GM12878 (cell line): Measurements from ENCODE around the gene NOL7. TPM values are rescaled to one million over a fixed set of nuclear protein-coding genes. Genes with fewer than 3 reads are reported as not detected.

Experiments used
- ATAC-seq: fragments of 200-7000 bp; cut with Tn5 transposase; 3 replicates; pipeline ENCODE4 v1.9.1; 2020; ENCODE audit warnings: mild to moderate bottlenecking, moderate library complexity
- BruUV-seq: library from RNA; stranded (reverse); fragments of 400-500 nt; replicated peaks from 2 replicates; lab custom pipeline; 2021; lab: Mats Ljungman, UMichigan
- CTCF ChIA-PET: fragments of 300-600 bp; sonication (Branson Sonifier 250); formaldehyde crosslinking; extraction: SDS; loops from one replicate; lab custom pipeline; 2021; ENCODE audit warnings: inconsistent platforms; lab: Yijun Ruan, JAX
- POLR2A ChIA-PET: fragments of 350-600 bp; formaldehyde crosslinking; extraction: SDS; loops from one replicate; lab custom pipeline; 2021; ENCODE audit warnings: inconsistent platforms; lab: Charles Lee
- RAD21 ChIA-PET: fragments of 300-600 bp; sonication (Branson Sonifier 250); formaldehyde crosslinking; loops from one replicate; lab custom pipeline; 2023; ENCODE audit warnings: antibody characterized with exemption; ENCODE audit not compliant: unreplicated experiment; lab: Charles Lee
- SMC1A ChIA-PET: fragments of 300-600 bp; sonication (Branson Sonifier 250); formaldehyde crosslinking; loops from one replicate; lab custom pipeline; 2023; ENCODE audit not compliant: unreplicated experiment, uncharacterized antibody; lab: Charles Lee
- DNase-seq: peaks from one replicate; pipeline ENCODE4 v3.0.0-alpha.2; 2011; ENCODE audit warnings: low read depth, low spot score
- FAIRE-seq: peaks from 3 replicates; lab custom pipeline; 2011; peaks lifted over from hg19 to GRCh38; lab: Jason Lieb, UNC
- H2AFZ ChIP-seq: 2 replicates; pipeline ENCODE4 v1.6.0; 2011; ENCODE audit warnings: low read depth, low read length, control low read depth; ENCODE audit not compliant: control insufficient read depth
- H3K27ac ChIP-seq: 2 replicates; pipeline ENCODE4 v1.5.1; 2011; ENCODE audit warnings: control low read depth; ENCODE audit not compliant: control insufficient read depth, insufficient read depth
- H3K27me3 ChIP-seq, 2 experiments: replicated peaks in 1 of 2; 2 replicates each; pipeline versions ENCODE4 v1.6.0 to v1.6.1; 2011; ENCODE audit warnings: low read length in 1 of 2; ENCODE audit not compliant: control insufficient read depth in 2 of 2, insufficient read depth in 2 of 2
- H3K36me3 ChIP-seq, 2 experiments: 2 replicates each; pipeline ENCODE4 v1.5.1; 2011; ENCODE audit warnings: low read length in 1 of 2; ENCODE audit not compliant: control insufficient read depth in 2 of 2, insufficient read depth in 2 of 2
- H3K4me1 ChIP-seq: 2 replicates; pipeline ENCODE4 v1.6.1; 2011; ENCODE audit warnings: mild to moderate bottlenecking, low read length, moderate library complexity, mixed read lengths; ENCODE audit not compliant: control insufficient read depth, insufficient read depth
- H3K4me2 ChIP-seq: 2 replicates; pipeline ENCODE4 v1.6.0; 2011; ENCODE audit warnings: control low read depth; ENCODE audit not compliant: control insufficient read depth, insufficient read depth
- H3K4me3 ChIP-seq: fragments of 200-600 bp; sonication (generic); 2 replicates; pipeline ENCODE4 v1.5.1; 2016
- H3K79me2 ChIP-seq: 2 replicates; pipeline ENCODE4 v1.6.0; 2011; ENCODE audit warnings: low read length; ENCODE audit not compliant: control insufficient read depth, insufficient read depth
- H3K9ac ChIP-seq: 2 replicates; pipeline ENCODE4 v1.8.0; 2011; ENCODE audit warnings: low read length, control low read depth, mixed read lengths; ENCODE audit not compliant: control insufficient read depth, insufficient read depth
- H3K9me3 ChIP-seq: replicated peaks from 3 replicates; pipeline ENCODE4 v1.5.1; 2011; ENCODE audit warnings: mild to moderate bottlenecking, low read length; ENCODE audit not compliant: control insufficient read depth, insufficient read depth
- H4K20me1 ChIP-seq: 2 replicates; pipeline ENCODE4 v1.6.0; 2011; ENCODE audit not compliant: control insufficient read depth, insufficient read depth
- BMI1 ChIP-seq: fragments of 450-650 bp; IDR thresholded peaks from 2 replicates; pipeline ENCODE4 v1.6.1; 2016; ENCODE audit warnings: mild to moderate bottlenecking, moderate library complexity, borderline replicate concordance
- CBFB ChIP-seq: IDR thresholded peaks from 2 replicates; pipeline ENCODE4 v1.6.1; 2016; ENCODE audit warnings: antibody characterized with exemption, low read depth
- CHD1 ChIP-seq: IDR thresholded peaks from 2 replicates; pipeline ENCODE4 v1.6.1; 2012; ENCODE audit warnings: low read depth, low read length, improper control_type of control experiment
- GABPA ChIP-seq: IDR thresholded peaks from 2 replicates; pipeline ENCODE4 v1.6.1; 2014; ENCODE audit warnings: antibody characterized with exemption, low read depth, mild to moderate bottlenecking, inconsistent platforms
- HCFC1 ChIP-seq: fragments of 150-350 bp; IDR thresholded peaks from 2 replicates; pipeline ENCODE4 v1.6.1; 2014; ENCODE audit warnings: low read length
- MEF2B ChIP-seq: fragments of 450-650 bp; IDR thresholded peaks from 2 replicates; pipeline ENCODE4 v1.6.1; 2018; ENCODE audit warnings: mild to moderate bottlenecking, moderate library complexity; ENCODE audit not compliant: partially characterized antibody, poor library complexity, severe bottlenecking
- MTA3 ChIP-seq: IDR thresholded peaks from 2 replicates; pipeline ENCODE4 v1.6.1; 2012; ENCODE audit warnings: low read length, inconsistent platforms, borderline replicate concordance
- MXI1 ChIP-seq: fragments of 150-350 bp; IDR thresholded peaks from 2 replicates; pipeline ENCODE4 v1.6.1; 2011; ENCODE audit warnings: low read depth, mild to moderate bottlenecking, inconsistent platforms, low read length, improper control_type of control experiment
- PKNOX1 ChIP-seq: fragments of 450-650 bp; IDR thresholded peaks from 2 replicates; pipeline ENCODE4 v1.6.1; 2016; ENCODE audit warnings: mild to moderate bottlenecking
- SIN3A ChIP-seq: IDR thresholded peaks from 2 replicates; pipeline ENCODE4 v1.6.1; 2012; ENCODE audit warnings: low read depth, low read length, improper control_type of control experiment
- SKIL ChIP-seq: fragments of 450-650 bp; IDR thresholded peaks from 2 replicates; pipeline ENCODE4 v1.6.1; 2017; ENCODE audit warnings: mild to moderate bottlenecking, low read depth, inconsistent platforms; ENCODE audit not compliant: poor library complexity, severe bottlenecking
- SPI1 ChIP-seq: IDR thresholded peaks from 2 replicates; pipeline ENCODE4 v1.6.1; 2011; ENCODE audit warnings: low read depth, mild to moderate bottlenecking, low read length, moderate library complexity, borderline replicate concordance; ENCODE audit not compliant: insufficient read depth
- USF1 ChIP-seq: IDR thresholded peaks from 2 replicates; pipeline ENCODE4 v1.6.1; 2011; ENCODE audit warnings: borderline replicate concordance, low read depth, mild to moderate bottlenecking, moderate library complexity, mixed read lengths, low read length; ENCODE audit not compliant: insufficient read depth; ENCODE audit errors: extremely low read length
- WGBS: methylation state at CpG from one replicate; pipeline ENCODE4 v1.1.6; 2016; ENCODE audit warnings: low lambda C conversion rate; ENCODE audit not compliant: insufficient replicate concordance, insufficient coverage; ENCODE audit errors: missing lambda C conversion rate; 5-methylcytosine and 5-hydroxymethylcytosine counted together
- in situ Hi-C: fragments of 300-500 bp; cut with MboI; formaldehyde crosslinking; loops from 9 replicates; pipeline ENCODE4 v1.14.3; 2018; ENCODE audit warnings: mixed read lengths
- intact Hi-C: fragments of 100-400 bp; cut with micrococcal nuclease; formaldehyde crosslinking; loops from one replicate; pipeline ENCODE4 v1.14.2; 2022; ENCODE audit not compliant: unreplicated experiment
- polyA plus RNA-seq, 11 experiments: library from polyadenylated mRNA; depleted of rRNA in 4 of 11; unstranded in 6 of 11; stranded (reverse) in 5 of 11; fragments of >200 nt; fragmentation: Nextera tagmentation in 4 of 11; fragmentation: Illumina TruSeq in 1 of 11; extraction: Ambion mirVana in 4 of 11; extraction: Trizol in 1 of 11; gene quantifications; 1 replicate in 1 of 11; 2 replicates in 10 of 11; pipeline versions ENCODE4 v1.2.1 to v1.2.3, GENCODE V29; 2011 to 2016; ENCODE audit warnings: inconsistent platforms in 2 of 11, missing spikeins in 2 of 11, low read depth in 1 of 11
- total RNA-seq, 4 experiments: library from RNA; depleted of rRNA in 3 of 4; stranded (reverse); fragments of >200 nt in 3 of 4; fragmentation: Illumina TruSeq in 1 of 4; extraction: Trizol in 1 of 4; gene quantifications; 2 replicates each; pipeline versions ENCODE4 v1.2.1 to v1.2.3, GENCODE V29; 2013 to 2021
- TF ChIP-seq, protein P1 (sequence below): IDR thresholded peaks from 2 replicates; pipeline ENCODE4 v1.6.1; 2012; ENCODE audit warnings: low read depth, low read length, improper control_type of control experiment

Gene NOL7
- total and polyA plus RNA-seq, 10 of the 15 experiments (the other 5 are each of a cell fraction or from before 2014, with no cell fraction given), result 12.2 to 222 (median 86.2) TPM

DNA sequence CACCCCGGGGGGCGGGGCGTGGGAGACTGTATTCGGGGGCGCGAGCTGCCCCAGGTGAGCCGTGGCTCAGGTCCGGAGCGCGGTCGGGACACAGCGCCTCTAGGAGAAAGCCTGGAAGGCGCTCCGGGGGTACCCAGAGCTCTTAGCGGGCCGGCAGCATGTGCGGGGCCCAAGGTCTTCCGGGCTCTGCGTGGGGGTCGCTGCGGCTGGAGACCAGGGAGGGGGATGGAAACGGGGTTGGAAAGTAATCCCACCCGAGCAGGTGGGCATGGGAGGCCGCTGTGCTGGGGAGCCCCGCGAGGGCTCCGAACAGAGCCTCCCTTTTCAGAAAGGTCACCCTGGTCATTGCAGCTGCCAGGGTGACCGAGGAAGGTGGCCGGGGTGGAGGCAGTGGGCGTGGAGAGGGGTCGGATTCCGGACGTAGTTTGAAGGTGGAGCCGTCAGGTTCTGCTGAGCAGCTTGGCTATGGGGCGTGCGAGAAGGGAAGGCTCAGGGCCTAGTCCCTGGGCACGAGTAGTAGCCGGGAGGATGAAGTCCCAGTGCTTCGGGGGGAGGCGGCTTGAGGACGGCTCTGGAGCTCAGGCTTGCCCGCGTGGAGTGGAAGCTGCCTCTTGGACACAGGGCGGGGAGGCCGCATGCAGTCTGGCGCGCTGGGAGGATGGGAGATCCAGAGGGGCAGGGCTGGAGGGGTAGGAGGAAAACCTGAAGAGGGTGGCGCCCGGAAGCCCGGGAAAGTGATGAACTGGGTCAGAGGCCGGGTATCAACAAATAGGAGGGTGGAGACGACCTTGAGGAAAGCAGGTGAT, 40.4 kb upstream of the NOL7 start, which contains the start of gene SIRT5 (continued):
- TF ChIP-seq SPI1 (no peak), CBFB (no peak; the same call in 1 of the 2 replicates), GABPA (no peak), USF1 (no peak), MTA3 (no peak), SIN3A (no peak)
- TF ChIP-seq, protein P1, sequence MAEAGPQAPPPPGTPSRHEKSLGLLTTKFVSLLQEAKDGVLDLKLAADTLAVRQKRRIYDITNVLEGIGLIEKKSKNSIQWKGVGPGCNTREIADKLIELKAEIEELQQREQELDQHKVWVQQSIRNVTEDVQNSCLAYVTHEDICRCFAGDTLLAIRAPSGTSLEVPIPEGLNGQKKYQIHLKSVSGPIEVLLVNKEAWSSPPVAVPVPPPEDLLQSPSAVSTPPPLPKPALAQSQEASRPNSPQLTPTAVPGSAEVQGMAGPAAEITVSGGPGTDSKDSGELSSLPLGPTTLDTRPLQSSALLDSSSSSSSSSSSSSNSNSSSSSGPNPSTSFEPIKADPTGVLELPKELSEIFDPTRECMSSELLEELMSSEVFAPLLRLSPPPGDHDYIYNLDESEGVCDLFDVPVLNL, result no peak

DNA sequence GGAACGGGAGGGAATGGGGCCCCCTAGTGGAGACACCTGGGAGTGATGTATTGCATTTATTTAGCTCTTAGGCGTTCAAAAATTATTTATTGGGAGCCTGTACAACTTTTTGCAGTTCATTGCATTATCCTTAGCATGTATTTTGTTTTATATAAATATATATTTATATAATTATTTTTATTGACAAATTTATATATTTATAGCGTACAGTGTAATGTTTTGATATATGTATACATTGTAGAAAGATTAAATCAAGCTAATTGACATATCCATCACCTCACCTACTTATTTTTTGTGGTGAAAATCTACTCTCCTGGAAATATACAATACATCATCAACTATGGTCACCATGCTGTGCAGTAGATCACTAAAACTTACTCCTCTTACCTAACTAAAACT, 39.8 kb upstream of the NOL7 start:
- intact Hi-C loops (loop anchor here (1.0 to 2.0 kb wide), 5 partner anchors 39 to 193 kb away; partner anchors contain the start of genes GFOD1 and NOL7), in situ Hi-C loops (no loop called here)
- H3K9me3 ChIP-seq, result no peaks in the 10 kb centered on the region
- BruUV-seq, result no TSS peak
- peak overlapping the region; percentile 92 for H3K9ac ChIP-seq
- WGBS, result 33% methylated on average over 3 of the region's 3 CpGs
- peaks cover 4% of the 10 kb centered on the region for H3K4me1 ChIP-seq
- ChIA-PET CTCF (interaction anchor here (0.5 to 3.7 kb wide), 55 partner anchors 9 to 663 kb away, joined by 3 to 52 read pairs (median 6); partner anchors contain the start of genes GFOD1, MCUR1, NOL7 and TBC1D7), SMC1A (interaction anchor here (0.6 to 3.1 kb wide), 34 partner anchors 12 to 380 kb away, joined by 3 to 30 read pairs (median 5); partner anchors contain the start of gene NOL7), RAD21 (interaction anchor here (0.5 to 3.1 kb wide), 41 partner anchors 12 to 381 kb away, joined by 3 to 42 read pairs (median 5); partner anchors contain the start of genes GFOD1, NOL7 and TBC1D7), POLR2A (interaction anchor here (0.5 to 2.3 kb wide), 11 partner anchors 39 to 238 kb away, joined by 4 to 11 read pairs (median 6); partner anchors contain the start of genes GFOD1 and NOL7)
- peak overlapping the region; percentile 93; the same call in 1 of the 2 replicates for H3K4me3 ChIP-seq
- H3K27ac ChIP-seq, result peak overlapping the region; percentile 96; the same call in 1 of the 2 replicates
- no peak for DNase-seq
- ATAC-seq, result no peak
- no peaks in the 10 kb centered on the region for H3K27me3 ChIP-seq
- H3K36me3 ChIP-seq, result no peaks in the 10 kb centered on the region
- peak overlapping the region; percentile 93; the same call in 1 of the 2 replicates for H2AFZ ChIP-seq
- no peaks in the 10 kb centered on the region for H4K20me1 ChIP-seq
- peak overlapping the region; percentile 91 for H3K4me2 ChIP-seq
- no peak for FAIRE-seq
- H3K79me2 ChIP-seq, result peaks cover 8% of the 10 kb centered on the region
- TF ChIP-seq MXI1, result no peak
- no peak for TF ChIP-seq CHD1
- no peak for TF ChIP-seq SKIL
- TF ChIP-seq PKNOX1, result no peak
- TF ChIP-seq BMI1, result no peak
- TF ChIP-seq HCFC1, result no peak
- TF ChIP-seq MEF2B, result no peak
